EL (cell line): ENCODE measurements around the gene MAPK4.

Experiments
- DNase-seq: peaks from one replicate; pipeline ENCODE4 v3.0.0-alpha.2; 2016

Gene MAPK4

GRCh38 chr18:50656396-50656795 is 96.5 kb downstream of the MAPK4 start:
- peak; percentile 5 for DNase-seq

GRCh38 chr18:50656841-50657470 is 97.1 kb downstream of the MAPK4 start:
- DNase-seq: peak; percentile 34

GRCh38 chr18:50658601-50659000 is 98.7 kb downstream of the MAPK4 start:
- no peak for DNase-seq

- DNase-seq: peak; percentile 46
These were observed 99.5 kb downstream of the MAPK4 start for GRCh38 chr18:50659091-50660003.

GRCh38 chr18:50661013-50661412 is 101.1 kb downstream of the MAPK4 start:
- DNase-seq: no peak

- DNase-seq: no peak
These were observed 102.3 kb downstream of the MAPK4 start for GRCh38 chr18:50662177-50662576.

- no peak for DNase-seq
These were observed 103.0 kb downstream of the MAPK4 start for GRCh38 chr18:50662775-50663383.

GRCh38 chr18:50663626-50664441 is 103.9 kb downstream of the MAPK4 start:
- no peak for DNase-seq

GRCh38 chr18:50665015-50665414 is 105.1 kb downstream of the MAPK4 start:
- DNase-seq: no peak

GRCh38 chr18:50665519-50665918 is 105.6 kb downstream of the MAPK4 start:
- no peak for DNase-seq

GRCh38 chr18:50666536-50666935 is 106.6 kb downstream of the MAPK4 start:
- DNase-seq: no peak

- DNase-seq: no peak
These were observed 111.5 kb downstream of the MAPK4 start for GRCh38 chr18:50671376-50671775.

- DNase-seq: no peak
These were observed 114.6 kb downstream of the MAPK4 start for GRCh38 chr18:50674307-50674980.

- no peak for DNase-seq
These were observed 115.2 kb downstream of the MAPK4 start for GRCh38 chr18:50675043-50675442.

- DNase-seq: no peak
These were observed 118.8 kb downstream of the MAPK4 start for GRCh38 chr18:50678651-50679050.

- no peak for DNase-seq
These were observed 119.2 kb downstream of the MAPK4 start for GRCh38 chr18:50679056-50679455.

GRCh38 chr18:50679656-50680055 is 119.8 kb downstream of the MAPK4 start:
- DNase-seq: no peak

- DNase-seq: no peak
These were observed 121.1 kb downstream of the MAPK4 start for GRCh38 chr18:50680966-50681365.

GRCh38 chr18:50682852-50683251 is 123.0 kb downstream of the MAPK4 start:
- no peak for DNase-seq

GRCh38 chr18:50686409-50686808 is 126.5 kb downstream of the MAPK4 start:
- no peak for DNase-seq

- no peak for DNase-seq
These were observed 127.6 kb downstream of the MAPK4 start for GRCh38 chr18:50687491-50687890.

- no peak for DNase-seq
These were observed 129.7 kb downstream of the MAPK4 start for GRCh38 chr18:50689578-50689977.
